ENCODE measurements around the gene RDH13.
A peak's percentile ranks its signal among the peaks of the same experiment; 100 is the strongest.

RDH13 gene

GRCh38 chr19:55081770-55082019 lies 18.7 kb upstream of the RDH13 start:
- no peak overlapping the region for H3K4me3 ChIP-seq (ENCODE audit: low read depth in 1 of 2, low read length in 2 of 2)
- no peak overlapping the region for H3K27ac ChIP-seq (ENCODE audit: low read length)
- H3K4me1 ChIP-seq (ENCODE audit: insufficient read depth, low read length): no peaks in the 10 kb centered on the region
- ATAC-seq (ENCODE audit: insufficient read depth, low read depth) (no peak), DNase-seq (no peak)
- no peaks in the 10 kb centered on the region for H4K20me1 ChIP-seq (ENCODE audit: insufficient read depth, low read length)
- H3K27me3 ChIP-seq (ENCODE audit: insufficient read depth, low read length, poor library complexity): no peaks in the 10 kb centered on the region
- H3K9me3 ChIP-seq (ENCODE audit: insufficient read depth, low read length, severe bottlenecking): no peaks in the 10 kb centered on the region
- H2AFZ ChIP-seq (ENCODE audit: low read depth, low read length): no peak overlapping the region
- H3K4me2 ChIP-seq (ENCODE audit: insufficient read depth, low read length): no peak overlapping the region
- H3K36me3 ChIP-seq (ENCODE audit: insufficient read depth, low read length): no peaks in the 10 kb centered on the region
- H3K79me2 ChIP-seq (ENCODE audit: insufficient read depth, low read length): no peaks in the 10 kb centered on the region
- no peak overlapping the region for H3K9ac ChIP-seq (ENCODE audit: low read depth, low read length)
- TF ChIP-seq, protein P1, sequence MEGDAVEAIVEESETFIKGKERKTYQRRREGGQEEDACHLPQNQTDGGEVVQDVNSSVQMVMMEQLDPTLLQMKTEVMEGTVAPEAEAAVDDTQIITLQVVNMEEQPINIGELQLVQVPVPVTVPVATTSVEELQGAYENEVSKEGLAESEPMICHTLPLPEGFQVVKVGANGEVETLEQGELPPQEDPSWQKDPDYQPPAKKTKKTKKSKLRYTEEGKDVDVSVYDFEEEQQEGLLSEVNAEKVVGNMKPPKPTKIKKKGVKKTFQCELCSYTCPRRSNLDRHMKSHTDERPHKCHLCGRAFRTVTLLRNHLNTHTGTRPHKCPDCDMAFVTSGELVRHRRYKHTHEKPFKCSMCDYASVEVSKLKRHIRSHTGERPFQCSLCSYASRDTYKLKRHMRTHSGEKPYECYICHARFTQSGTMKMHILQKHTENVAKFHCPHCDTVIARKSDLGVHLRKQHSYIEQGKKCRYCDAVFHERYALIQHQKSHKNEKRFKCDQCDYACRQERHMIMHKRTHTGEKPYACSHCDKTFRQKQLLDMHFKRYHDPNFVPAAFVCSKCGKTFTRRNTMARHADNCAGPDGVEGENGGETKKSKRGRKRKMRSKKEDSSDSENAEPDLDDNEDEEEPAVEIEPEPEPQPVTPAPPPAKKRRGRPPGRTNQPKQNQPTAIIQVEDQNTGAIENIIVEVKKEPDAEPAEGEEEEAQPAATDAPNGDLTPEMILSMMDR (IDR thresholded peaks at IDR 0.05; ENCODE audit: borderline replicate concordance, extremely low read depth, low read length, poor library complexity, severe bottlenecking): no peak
- no peak for TF ChIP-seq EZH2 (IDR thresholded peaks at IDR 0.05; ENCODE audit: borderline replicate concordance, low read depth, low read length, severe bottlenecking)

GRCh38 chr19:55080968-55081769 lies 18.2 kb upstream of the RDH13 start:
- DNase-seq (no peak), ATAC-seq (ENCODE audit: insufficient read depth, low read depth) (no peak)
- H3K9me3 ChIP-seq (ENCODE audit: insufficient read depth, low read length, severe bottlenecking): no peaks in the 10 kb centered on the region
- H3K27me3 ChIP-seq (ENCODE audit: insufficient read depth, low read length, poor library complexity): no peaks in the 10 kb centered on the region
- H3K4me2 ChIP-seq (ENCODE audit: insufficient read depth, low read length): no peak overlapping the region
- no peaks in the 10 kb centered on the region for H3K79me2 ChIP-seq (ENCODE audit: insufficient read depth, low read length)
- H3K9ac ChIP-seq (ENCODE audit: low read depth, low read length): no peak overlapping the region
- H2AFZ ChIP-seq (ENCODE audit: low read depth, low read length): no peak overlapping the region
- H3K4me1 ChIP-seq (ENCODE audit: insufficient read depth, low read length): no peaks in the 10 kb centered on the region
- TF ChIP-seq, protein P1 (IDR thresholded peaks at IDR 0.05; ENCODE audit: borderline replicate concordance, extremely low read depth, low read length, poor library complexity, severe bottlenecking): no peak
- no peak for TF ChIP-seq EZH2 (IDR thresholded peaks at IDR 0.05; ENCODE audit: borderline replicate concordance, low read depth, low read length, severe bottlenecking)
- no peaks in the 10 kb centered on the region for H3K36me3 ChIP-seq (ENCODE audit: insufficient read depth, low read length)
- no peaks in the 10 kb centered on the region for H4K20me1 ChIP-seq (ENCODE audit: insufficient read depth, low read length)
- H3K4me3 ChIP-seq (ENCODE audit: low read depth in 1 of 2, low read length in 2 of 2): no peak overlapping the region
- no peak overlapping the region for H3K27ac ChIP-seq (ENCODE audit: low read length)

- no peak overlapping the region for H3K27ac ChIP-seq (ENCODE audit: low read length)
- H3K4me2 ChIP-seq (ENCODE audit: insufficient read depth, low read length): no peak overlapping the region
- no peak for TF ChIP-seq EZH2 (IDR thresholded peaks at IDR 0.05; ENCODE audit: borderline replicate concordance, low read depth, low read length, severe bottlenecking)
- TF ChIP-seq, protein P1 (IDR thresholded peaks at IDR 0.05; ENCODE audit: borderline replicate concordance, extremely low read depth, low read length, poor library complexity, severe bottlenecking): no peak
- H3K79me2 ChIP-seq (ENCODE audit: insufficient read depth, low read length): no peaks in the 10 kb centered on the region
- no peaks in the 10 kb centered on the region for H4K20me1 ChIP-seq (ENCODE audit: insufficient read depth, low read length)
- no peak overlapping the region for H3K4me3 ChIP-seq (ENCODE audit: low read depth in 1 of 2, low read length in 2 of 2)
- no peaks in the 10 kb centered on the region for H3K9me3 ChIP-seq (ENCODE audit: insufficient read depth, low read length, severe bottlenecking)
- DNase-seq (peak; percentile 49), ATAC-seq (ENCODE audit: insufficient read depth, low read depth) (peak; percentile 60; the same call in 2 of the 3 replicates)
- H2AFZ ChIP-seq (ENCODE audit: low read depth, low read length): no peak overlapping the region
- H3K4me1 ChIP-seq (ENCODE audit: insufficient read depth, low read length): no peaks in the 10 kb centered on the region
- no peaks in the 10 kb centered on the region for H3K27me3 ChIP-seq (ENCODE audit: insufficient read depth, low read length, poor library complexity)
- no peaks in the 10 kb centered on the region for H3K36me3 ChIP-seq (ENCODE audit: insufficient read depth, low read length)
- no peak overlapping the region for H3K9ac ChIP-seq (ENCODE audit: low read depth, low read length)
These were observed 17.4 kb upstream of the RDH13 start for GRCh38 chr19:55080121-55080967.

Measured in DND-41 (cell line).